ENCODE results near the gene SRSF4. TPM values are rescaled to one million over a fixed set of nuclear protein-coding genes. Genes with fewer than 3 reads are reported as not detected.
"Not testable (repeated sequence)": the region's sequence is repeated elsewhere in the genome, so short reads cannot be mapped to it uniquely, and the experiment has no call there.

Gene SRSF4
- total and polyA plus RNA-seq, 11 donors, result 40.4 to 54.6 (median 49.0) TPM

GRCh38 chr1:29113413-29114117 lies 68.1 kb downstream of the SRSF4 start:
- H3K9me3 ChIP-seq, result no peaks in the 10 kb centered on the region
- no peak overlapping the region for H3K4me3 ChIP-seq
- H3K36me3 ChIP-seq, result peaks cover 0 to 80% (median 31%) of the 10 kb centered on the region in 9 donors
- intact Hi-C loops (cut with DNase I), result no loop called here
- H3K27ac ChIP-seq, result no peak overlapping the region
- TF ChIP-seq, protein P1, sequence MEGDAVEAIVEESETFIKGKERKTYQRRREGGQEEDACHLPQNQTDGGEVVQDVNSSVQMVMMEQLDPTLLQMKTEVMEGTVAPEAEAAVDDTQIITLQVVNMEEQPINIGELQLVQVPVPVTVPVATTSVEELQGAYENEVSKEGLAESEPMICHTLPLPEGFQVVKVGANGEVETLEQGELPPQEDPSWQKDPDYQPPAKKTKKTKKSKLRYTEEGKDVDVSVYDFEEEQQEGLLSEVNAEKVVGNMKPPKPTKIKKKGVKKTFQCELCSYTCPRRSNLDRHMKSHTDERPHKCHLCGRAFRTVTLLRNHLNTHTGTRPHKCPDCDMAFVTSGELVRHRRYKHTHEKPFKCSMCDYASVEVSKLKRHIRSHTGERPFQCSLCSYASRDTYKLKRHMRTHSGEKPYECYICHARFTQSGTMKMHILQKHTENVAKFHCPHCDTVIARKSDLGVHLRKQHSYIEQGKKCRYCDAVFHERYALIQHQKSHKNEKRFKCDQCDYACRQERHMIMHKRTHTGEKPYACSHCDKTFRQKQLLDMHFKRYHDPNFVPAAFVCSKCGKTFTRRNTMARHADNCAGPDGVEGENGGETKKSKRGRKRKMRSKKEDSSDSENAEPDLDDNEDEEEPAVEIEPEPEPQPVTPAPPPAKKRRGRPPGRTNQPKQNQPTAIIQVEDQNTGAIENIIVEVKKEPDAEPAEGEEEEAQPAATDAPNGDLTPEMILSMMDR (IDR thresholded peaks at IDR 0.05), result no peak
- TF ChIP-seq POLR2A (IDR thresholded peaks at IDR 0.05), result no peak
- ATAC-seq (no peak), DNase-seq (no peak)
- no peaks in the 10 kb centered on the region for H3K4me1 ChIP-seq
- no peaks in the 10 kb centered on the region for H3K27me3 ChIP-seq
- WGBS, 4 donors, result 72 to 86% (median 75%) methylated on average over 6 of the region's 6 CpGs

DNA sequence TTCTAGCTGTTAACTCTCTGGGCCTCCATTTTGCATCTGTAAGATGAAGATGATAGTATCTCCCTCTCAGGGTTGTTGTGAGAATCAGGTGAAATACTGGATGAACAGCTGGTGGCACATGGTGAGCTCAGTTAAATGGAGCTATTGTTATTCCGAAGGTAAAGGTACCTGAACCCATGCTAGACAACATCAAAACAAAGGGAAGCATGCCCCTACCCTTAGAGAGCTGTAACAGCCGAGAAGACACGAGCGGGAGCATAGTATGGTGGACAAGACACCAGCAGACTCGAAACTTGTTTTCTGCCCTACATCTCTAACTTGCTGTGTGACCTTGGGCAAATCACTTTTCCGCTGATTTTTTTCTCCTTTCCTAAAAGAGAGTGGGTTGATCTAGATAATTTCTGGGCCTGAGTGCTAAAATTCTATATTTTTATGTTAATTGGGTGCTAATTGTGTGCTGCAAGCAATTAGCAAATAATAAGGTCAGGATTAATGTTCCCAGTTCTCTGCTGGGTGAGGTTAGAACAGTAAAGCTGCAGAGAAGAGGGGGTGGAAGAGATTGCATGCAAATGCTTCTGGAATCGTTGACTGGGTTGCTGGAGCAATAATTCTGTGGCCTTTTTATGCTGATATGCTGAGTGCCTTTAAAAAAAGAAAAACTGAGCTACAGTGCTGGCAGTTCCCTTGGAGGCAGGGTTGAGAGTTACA lies 68.8 kb downstream of the SRSF4 start:
- no peaks in the 10 kb centered on the region for H3K9me3 ChIP-seq
- no peaks in the 10 kb centered on the region for H3K4me1 ChIP-seq
- no peaks in the 10 kb centered on the region for H3K27me3 ChIP-seq
- ATAC-seq (no peak), DNase-seq (no peak)
- WGBS, 4 donors, result 82 to 87% (median 87%) methylated on average over 7 of the region's 7 CpGs
- TF ChIP-seq, protein P1 (IDR thresholded peaks at IDR 0.05), result no peak
- no peak for TF ChIP-seq POLR2A (IDR thresholded peaks at IDR 0.05)
- H3K36me3 ChIP-seq, result peaks cover 0 to 81% (median 28%) of the 10 kb centered on the region in 9 donors
- H3K27ac ChIP-seq, result no peak overlapping the region
- no peak overlapping the region for H3K4me3 ChIP-seq
- intact Hi-C loops (cut with DNase I), result no loop called here

DNA sequence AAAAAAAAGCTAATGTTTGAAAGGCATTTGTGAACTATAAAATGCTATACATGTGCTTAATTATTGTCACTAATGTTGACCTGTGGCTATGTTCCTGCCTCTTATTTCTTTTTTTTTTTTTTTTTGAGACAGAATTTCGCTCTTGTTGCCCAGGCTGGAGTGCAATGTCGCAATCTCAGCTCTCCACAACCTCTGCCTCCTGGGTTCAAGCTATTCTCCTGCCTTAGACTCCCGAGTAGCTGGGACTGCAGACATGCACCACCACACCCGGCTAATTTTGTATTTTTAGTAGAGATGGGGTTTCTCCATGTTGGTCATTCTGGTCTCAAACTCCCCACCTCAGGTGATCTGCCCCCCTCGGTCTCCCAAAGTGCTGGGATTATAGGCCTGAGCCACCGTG lies 73.7 kb downstream of the SRSF4 start:
- peaks cover 0 to 54% (median 18%) of the 10 kb centered on the region in 9 donors for H3K36me3 ChIP-seq
- H3K4me1 ChIP-seq; H3K27ac ChIP-seq; intact Hi-C loops (cut with DNase I); H3K27me3 ChIP-seq; H3K4me3 ChIP-seq; H3K9me3 ChIP-seq; ATAC-seq; DNase-seq: not testable (repeated sequence)
- WGBS, 4 donors, result 96 to 99% (median 97%) methylated on average over 6 of the region's 6 CpGs

DNA sequence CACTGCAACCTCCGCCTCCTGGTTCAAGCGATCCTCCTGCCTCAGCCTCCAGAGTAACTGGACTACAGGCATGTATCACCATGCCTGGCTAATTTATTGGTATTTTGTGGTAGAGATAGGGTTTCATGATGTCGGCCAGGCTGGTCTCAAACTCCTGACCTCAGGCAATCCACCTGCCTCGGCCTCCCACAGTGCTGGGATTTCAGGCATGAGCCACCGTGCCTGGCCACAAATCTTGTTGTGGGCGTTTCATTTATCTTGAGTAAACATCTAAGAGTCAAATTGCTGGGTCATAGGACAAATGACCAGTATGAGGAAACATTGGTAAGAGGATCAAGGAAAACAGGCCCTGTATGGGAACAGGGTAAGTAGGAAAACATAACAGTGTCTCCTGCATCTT lies 75.9 kb downstream of the SRSF4 start:
- ATAC-seq, result no peak
- H3K27me3 ChIP-seq, result no peaks in the 10 kb centered on the region
- WGBS, 4 donors, result 93 to 96% (median 95%) methylated on average over 6 of the region's 6 CpGs
- H3K27ac ChIP-seq, result no peak overlapping the region
- no peak overlapping the region for H3K4me3 ChIP-seq
- no peaks in the 10 kb centered on the region for H3K4me1 ChIP-seq
- TF ChIP-seq, protein P1 (IDR thresholded peaks at IDR 0.05), result no peak
- no peak for TF ChIP-seq POLR2A (IDR thresholded peaks at IDR 0.05)
- H3K9me3 ChIP-seq, result no peaks in the 10 kb centered on the region
- H3K36me3 ChIP-seq, result peaks cover 0 to 45% (median 10%) of the 10 kb centered on the region in 9 donors
- intact Hi-C loops (cut with DNase I), result no loop called here
- no peak for DNase-seq
